Astrocyte (in vitro differentiated cells and primary cell): ENCODE data around the gene SLC9A7. TPM values are rescaled to one million over a fixed set of nuclear protein-coding genes. Genes with fewer than 3 reads are reported as not detected.

Source experiments
- DNase-seq: peaks from one replicate; pipeline ENCODE4 v3.0.0-alpha.2; 2010; ENCODE audit warnings: low read depth
- FAIRE-seq: peaks from 2 replicates; lab custom pipeline; 2011; peaks lifted over from hg19 to GRCh38; lab: Jason Lieb, UNC
- H2AFZ ChIP-seq: 2 replicates; pipeline ENCODE4 v1.6.0; 2012; ENCODE audit warnings: low read depth, low read length, inconsistent platforms
- H3K27ac ChIP-seq: 2 replicates; pipeline ENCODE4 v1.5.1; 2011; ENCODE audit warnings: low read depth, low read length, inconsistent platforms
- H3K27me3 ChIP-seq: 2 replicates; pipeline ENCODE4 v1.6.0; 2011; ENCODE audit warnings: low read length, inconsistent platforms; ENCODE audit not compliant: insufficient read depth
- H3K36me3 ChIP-seq: 2 replicates; pipeline ENCODE4 v1.5.1; 2011; ENCODE audit warnings: low read length, inconsistent platforms; ENCODE audit not compliant: insufficient read depth
- H3K4me1 ChIP-seq: 2 replicates; pipeline ENCODE4 v1.5.1; 2011; ENCODE audit warnings: low read length, inconsistent platforms; ENCODE audit not compliant: insufficient read depth
- H3K4me2 ChIP-seq: 2 replicates; pipeline ENCODE4 v1.6.0; 2012; ENCODE audit warnings: low read length, inconsistent platforms
- H3K4me3 ChIP-seq: 2 replicates; pipeline ENCODE4 v1.5.1; 2011; ENCODE audit warnings: low read depth, mild to moderate bottlenecking, low read length, inconsistent platforms; ENCODE audit not compliant: insufficient read depth
- H3K79me2 ChIP-seq: 2 replicates; pipeline ENCODE4 v1.6.0; 2012; ENCODE audit warnings: mild to moderate bottlenecking, low read length, inconsistent platforms; ENCODE audit not compliant: insufficient read depth
- H3K9ac ChIP-seq: 2 replicates; pipeline ENCODE4 v1.6.0; 2012; ENCODE audit warnings: mild to moderate bottlenecking, low read length, inconsistent platforms
- H3K9me3 ChIP-seq: 2 replicates; pipeline ENCODE4 v1.5.1; 2012; ENCODE audit warnings: low read depth, mild to moderate bottlenecking, low read length, inconsistent platforms; ENCODE audit not compliant: insufficient read depth
- H4K20me1 ChIP-seq: 2 replicates; pipeline ENCODE4 v1.6.0; 2012; ENCODE audit warnings: low read length, inconsistent platforms; ENCODE audit not compliant: insufficient read depth
- H3K27ac Mint-ChIP-seq: one replicate; pipeline ENCODE4 v1.8.0; 2021; ENCODE audit warnings: mild to moderate bottlenecking, mixed read lengths; ENCODE audit not compliant: unreplicated experiment
- H3K27me3 Mint-ChIP-seq: one replicate; pipeline ENCODE4 v1.8.0; 2021; ENCODE audit warnings: low read depth, mixed read lengths; ENCODE audit not compliant: unreplicated experiment
- H3K36me3 Mint-ChIP-seq: one replicate; pipeline ENCODE4 v1.8.0; 2021; ENCODE audit warnings: low read depth, mixed read lengths; ENCODE audit not compliant: unreplicated experiment
- H3K4me1 Mint-ChIP-seq: one replicate; pipeline ENCODE4 v1.8.0; 2021; ENCODE audit warnings: low read depth, mixed read lengths; ENCODE audit not compliant: unreplicated experiment
- H3K4me3 Mint-ChIP-seq: one replicate; pipeline ENCODE4 v1.8.0; 2021; ENCODE audit warnings: mild to moderate bottlenecking, moderate library complexity, mixed read lengths; ENCODE audit not compliant: unreplicated experiment
- H3K9me3 Mint-ChIP-seq: one replicate; pipeline ENCODE4 v1.8.0; 2021; ENCODE audit warnings: mild to moderate bottlenecking, mixed read lengths; ENCODE audit not compliant: unreplicated experiment
- CTCF ChIP-seq: IDR thresholded peaks from 2 replicates; pipeline ENCODE4 v1.5.1; 2011; ENCODE audit warnings: low read depth, mild to moderate bottlenecking, inconsistent platforms, low read length, moderate library complexity; ENCODE audit not compliant: insufficient read depth
- EZH2 ChIP-seq: IDR thresholded peaks from 2 replicates; pipeline ENCODE4 v1.6.1; 2012; ENCODE audit warnings: mild to moderate bottlenecking, low read length, inconsistent platforms; ENCODE audit not compliant: insufficient read depth
- total RNA-seq: library from RNA; stranded (reverse); gene quantifications from 2 replicates; pipeline ENCODE4 v1.2.1, GENCODE V29; 2021

Gene SLC9A7
- total RNA-seq, 1 donor from 2014 or later, result 21.0 TPM

DNA sequence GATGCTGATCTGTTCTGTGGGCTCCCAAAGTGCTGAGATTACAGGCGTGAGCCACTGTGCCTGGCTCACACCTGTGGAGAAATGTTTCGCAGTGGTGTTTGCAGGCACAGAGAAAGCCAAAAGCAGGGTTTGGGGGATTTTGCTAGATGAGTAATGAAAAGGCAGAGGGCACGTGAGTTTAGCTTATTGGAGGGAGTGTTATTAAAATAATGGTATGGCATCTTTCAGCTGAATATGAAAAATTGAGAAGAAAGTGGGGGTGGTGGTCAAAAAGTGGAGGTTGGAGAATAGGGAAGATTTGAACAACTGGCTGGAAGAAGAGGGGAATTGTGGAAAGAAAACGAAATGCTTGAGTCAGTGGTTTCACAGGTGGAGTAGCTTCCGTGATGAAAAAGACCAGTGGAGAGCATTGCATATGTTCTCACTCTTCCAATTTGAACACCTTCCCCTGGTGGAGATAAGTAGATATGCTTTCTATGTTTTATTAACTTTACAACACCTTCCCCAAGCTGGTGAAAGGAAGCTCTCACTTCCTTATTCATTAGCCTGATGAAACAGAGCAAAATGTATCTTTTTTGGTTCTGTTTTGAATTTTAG, 186.5 kb downstream of the SLC9A7 start:
- H3K36me3 ChIP-seq, result no peaks in the 10 kb centered on the region
- H3K4me3 ChIP-seq, result no peak overlapping the region
- H3K36me3 Mint-ChIP-seq, result no peaks in the 10 kb centered on the region
- H3K27me3 ChIP-seq, result no peaks in the 10 kb centered on the region
- H3K4me2 ChIP-seq, result no peak overlapping the region
- no peak for DNase-seq
- no peak for FAIRE-seq
- H3K27me3 Mint-ChIP-seq, result peaks cover 2% of the 10 kb centered on the region
- H3K9me3 Mint-ChIP-seq, result no peaks in the 10 kb centered on the region
- H3K4me1 ChIP-seq, result peaks cover 14% of the 10 kb centered on the region
- peaks cover 6% of the 10 kb centered on the region for H4K20me1 ChIP-seq
- H3K9me3 ChIP-seq, result no peaks in the 10 kb centered on the region
- no peak overlapping the region for H2AFZ ChIP-seq
- H3K4me1 Mint-ChIP-seq, result peaks cover 10% of the 10 kb centered on the region
- H3K27ac ChIP-seq, result no peak overlapping the region
- no peaks in the 10 kb centered on the region for H3K79me2 ChIP-seq
- no peak for TF ChIP-seq CTCF
- H3K9ac ChIP-seq, result peak overlapping the region; percentile 76
- H3K27ac Mint-ChIP-seq, result no peak overlapping the region
- no peak overlapping the region for H3K4me3 Mint-ChIP-seq

DNA sequence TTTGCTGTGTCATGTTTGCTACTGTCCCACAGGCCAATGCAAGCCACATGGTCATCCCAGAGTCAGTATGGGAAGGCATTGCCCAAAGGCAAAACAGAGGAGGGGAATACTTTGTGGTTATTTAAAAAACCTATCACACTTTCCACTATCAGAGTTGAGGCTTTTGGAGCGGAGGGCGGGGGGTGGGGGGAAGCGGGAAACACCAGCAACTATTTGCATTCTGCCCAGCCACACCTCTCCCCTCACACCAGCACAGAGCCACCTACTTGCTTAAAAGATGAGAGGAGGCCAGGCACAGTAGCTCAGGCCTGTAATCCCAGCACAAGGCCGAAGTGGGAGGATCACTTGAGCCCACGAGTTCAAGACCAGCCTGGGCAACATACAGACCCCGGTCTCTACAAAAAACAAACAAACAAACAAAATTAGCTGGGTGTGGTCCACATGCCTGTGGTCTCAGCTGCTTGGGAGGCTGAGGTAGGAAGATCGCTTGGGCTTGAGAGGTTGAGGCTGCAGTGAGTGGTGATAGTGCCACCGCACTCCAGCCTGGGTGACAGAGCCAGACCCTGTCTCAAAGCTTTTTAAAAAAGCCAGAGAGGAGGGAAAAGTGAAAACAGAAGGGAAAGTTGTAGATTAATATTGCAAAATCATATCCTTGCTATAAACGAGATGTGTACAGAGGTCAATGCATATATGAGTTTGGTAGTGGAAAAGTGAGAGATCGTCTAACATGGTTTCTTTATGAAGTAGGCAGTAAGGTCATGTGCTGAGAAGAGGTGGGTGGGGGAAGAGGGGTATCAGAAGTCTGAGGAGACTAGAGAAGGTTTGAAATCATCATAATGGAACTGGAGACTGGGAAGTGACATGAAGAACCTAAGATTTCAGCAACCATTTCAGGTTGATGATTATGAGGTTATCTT, 187.2 kb downstream of the SLC9A7 start:
- no peaks in the 10 kb centered on the region for H3K36me3 ChIP-seq
- H3K4me2 ChIP-seq, result no peak overlapping the region
- Mint-ChIP-seq H3K27me3 (peaks cover 2% of the 10 kb centered on the region), H3K9me3 (no peaks in the 10 kb centered on the region), H3K27ac (no peak overlapping the region), H3K4me3 (no peak overlapping the region), H3K4me1 (peaks cover 5% of the 10 kb centered on the region), H3K36me3 (no peaks in the 10 kb centered on the region)
- no peak overlapping the region for H3K9ac ChIP-seq
- TF ChIP-seq EZH2, result no peak
- TF ChIP-seq CTCF, result no peak
- H3K4me3 ChIP-seq, result no peak overlapping the region
- H3K4me1 ChIP-seq, result peaks cover 11% of the 10 kb centered on the region
- no peaks in the 10 kb centered on the region for H3K79me2 ChIP-seq
- H3K27ac ChIP-seq, result no peak overlapping the region
- no peak overlapping the region for H2AFZ ChIP-seq
- no peak for DNase-seq
- no peaks in the 10 kb centered on the region for H3K27me3 ChIP-seq
- FAIRE-seq, result no peak
- H3K9me3 ChIP-seq, result no peaks in the 10 kb centered on the region
- peaks cover 6% of the 10 kb centered on the region for H4K20me1 ChIP-seq
